ENCODE data around the gene DENND5B.

DENND5B gene

GRCh38 chr12:31600750-31601149 is 9.8 kb upstream of the DENND5B start (continued):
- no peak for TF ChIP-seq ZNF155 (tag by site-specific recombination; IDR thresholded peaks at IDR 0.05)
- TF ChIP-seq ZNF621 (tag by site-specific recombination; IDR thresholded peaks at IDR 0.05), result no peak
- TF ChIP-seq ZNF488 (tag by site-specific recombination; IDR thresholded peaks at IDR 0.05), result no peak
- TF ChIP-seq, protein P1, sequence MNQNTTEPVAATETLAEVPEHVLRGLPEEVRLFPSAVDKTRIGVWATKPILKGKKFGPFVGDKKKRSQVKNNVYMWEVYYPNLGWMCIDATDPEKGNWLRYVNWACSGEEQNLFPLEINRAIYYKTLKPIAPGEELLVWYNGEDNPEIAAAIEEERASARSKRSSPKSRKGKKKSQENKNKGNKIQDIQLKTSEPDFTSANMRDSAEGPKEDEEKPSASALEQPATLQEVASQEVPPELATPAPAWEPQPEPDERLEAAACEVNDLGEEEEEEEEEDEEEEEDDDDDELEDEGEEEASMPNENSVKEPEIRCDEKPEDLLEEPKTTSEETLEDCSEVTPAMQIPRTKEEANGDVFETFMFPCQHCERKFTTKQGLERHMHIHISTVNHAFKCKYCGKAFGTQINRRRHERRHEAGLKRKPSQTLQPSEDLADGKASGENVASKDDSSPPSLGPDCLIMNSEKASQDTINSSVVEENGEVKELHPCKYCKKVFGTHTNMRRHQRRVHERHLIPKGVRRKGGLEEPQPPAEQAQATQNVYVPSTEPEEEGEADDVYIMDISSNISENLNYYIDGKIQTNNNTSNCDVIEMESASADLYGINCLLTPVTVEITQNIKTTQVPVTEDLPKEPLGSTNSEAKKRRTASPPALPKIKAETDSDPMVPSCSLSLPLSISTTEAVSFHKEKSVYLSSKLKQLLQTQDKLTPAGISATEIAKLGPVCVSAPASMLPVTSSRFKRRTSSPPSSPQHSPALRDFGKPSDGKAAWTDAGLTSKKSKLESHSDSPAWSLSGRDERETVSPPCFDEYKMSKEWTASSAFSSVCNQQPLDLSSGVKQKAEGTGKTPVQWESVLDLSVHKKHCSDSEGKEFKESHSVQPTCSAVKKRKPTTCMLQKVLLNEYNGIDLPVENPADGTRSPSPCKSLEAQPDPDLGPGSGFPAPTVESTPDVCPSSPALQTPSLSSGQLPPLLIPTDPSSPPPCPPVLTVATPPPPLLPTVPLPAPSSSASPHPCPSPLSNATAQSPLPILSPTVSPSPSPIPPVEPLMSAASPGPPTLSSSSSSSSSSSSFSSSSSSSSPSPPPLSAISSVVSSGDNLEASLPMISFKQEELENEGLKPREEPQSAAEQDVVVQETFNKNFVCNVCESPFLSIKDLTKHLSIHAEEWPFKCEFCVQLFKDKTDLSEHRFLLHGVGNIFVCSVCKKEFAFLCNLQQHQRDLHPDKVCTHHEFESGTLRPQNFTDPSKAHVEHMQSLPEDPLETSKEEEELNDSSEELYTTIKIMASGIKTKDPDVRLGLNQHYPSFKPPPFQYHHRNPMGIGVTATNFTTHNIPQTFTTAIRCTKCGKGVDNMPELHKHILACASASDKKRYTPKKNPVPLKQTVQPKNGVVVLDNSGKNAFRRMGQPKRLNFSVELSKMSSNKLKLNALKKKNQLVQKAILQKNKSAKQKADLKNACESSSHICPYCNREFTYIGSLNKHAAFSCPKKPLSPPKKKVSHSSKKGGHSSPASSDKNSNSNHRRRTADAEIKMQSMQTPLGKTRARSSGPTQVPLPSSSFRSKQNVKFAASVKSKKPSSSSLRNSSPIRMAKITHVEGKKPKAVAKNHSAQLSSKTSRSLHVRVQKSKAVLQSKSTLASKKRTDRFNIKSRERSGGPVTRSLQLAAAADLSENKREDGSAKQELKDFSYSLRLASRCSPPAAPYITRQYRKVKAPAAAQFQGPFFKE (tag by site-specific recombination; IDR thresholded peaks at IDR 0.05; ENCODE audit: borderline replicate concordance), result no peak
- no peak for TF ChIP-seq ZNF837 (tag by site-specific recombination; IDR thresholded peaks at IDR 0.05)
- TF ChIP-seq, protein P2, sequence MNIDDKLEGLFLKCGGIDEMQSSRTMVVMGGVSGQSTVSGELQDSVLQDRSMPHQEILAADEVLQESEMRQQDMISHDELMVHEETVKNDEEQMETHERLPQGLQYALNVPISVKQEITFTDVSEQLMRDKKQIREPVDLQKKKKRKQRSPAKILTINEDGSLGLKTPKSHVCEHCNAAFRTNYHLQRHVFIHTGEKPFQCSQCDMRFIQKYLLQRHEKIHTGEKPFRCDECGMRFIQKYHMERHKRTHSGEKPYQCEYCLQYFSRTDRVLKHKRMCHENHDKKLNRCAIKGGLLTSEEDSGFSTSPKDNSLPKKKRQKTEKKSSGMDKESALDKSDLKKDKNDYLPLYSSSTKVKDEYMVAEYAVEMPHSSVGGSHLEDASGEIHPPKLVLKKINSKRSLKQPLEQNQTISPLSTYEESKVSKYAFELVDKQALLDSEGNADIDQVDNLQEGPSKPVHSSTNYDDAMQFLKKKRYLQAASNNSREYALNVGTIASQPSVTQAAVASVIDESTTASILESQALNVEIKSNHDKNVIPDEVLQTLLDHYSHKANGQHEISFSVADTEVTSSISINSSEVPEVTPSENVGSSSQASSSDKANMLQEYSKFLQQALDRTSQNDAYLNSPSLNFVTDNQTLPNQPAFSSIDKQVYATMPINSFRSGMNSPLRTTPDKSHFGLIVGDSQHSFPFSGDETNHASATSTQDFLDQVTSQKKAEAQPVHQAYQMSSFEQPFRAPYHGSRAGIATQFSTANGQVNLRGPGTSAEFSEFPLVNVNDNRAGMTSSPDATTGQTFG (tag by site-specific recombination; IDR thresholded peaks at IDR 0.05; ENCODE audit: borderline replicate concordance), result no peak
- TF ChIP-seq, protein P3, sequence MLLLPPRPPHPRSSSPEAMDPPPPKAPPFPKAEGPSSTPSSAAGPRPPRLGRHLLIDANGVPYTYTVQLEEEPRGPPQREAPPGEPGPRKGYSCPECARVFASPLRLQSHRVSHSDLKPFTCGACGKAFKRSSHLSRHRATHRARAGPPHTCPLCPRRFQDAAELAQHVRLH (tag by site-specific recombination; IDR thresholded peaks at IDR 0.05), result no peak
- no peak for TF ChIP-seq ZXDB (tag by site-specific recombination; IDR thresholded peaks at IDR 0.05)
- TF ChIP-seq ZNF692 (tag by site-specific recombination; IDR thresholded peaks at IDR 0.05), result no peak

DNA sequence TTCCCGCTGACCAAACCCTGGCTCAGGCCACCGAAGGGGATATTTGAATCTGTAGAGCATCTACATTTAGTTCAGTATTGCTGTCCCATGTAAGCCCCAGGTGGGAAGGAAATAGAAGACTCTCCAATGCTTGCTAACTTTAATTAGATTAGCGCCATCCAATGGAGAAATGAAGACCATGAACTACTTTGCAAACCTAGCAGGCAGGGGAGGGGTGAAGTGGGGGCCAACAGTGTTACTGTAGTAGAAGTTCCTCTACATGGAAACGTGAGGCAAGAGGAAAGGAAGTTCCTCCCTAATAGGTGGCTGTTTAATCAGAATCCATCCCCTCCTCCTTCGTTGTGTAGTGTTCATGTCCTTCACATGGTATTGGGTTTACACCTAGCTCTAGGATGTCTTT is 9.3 kb upstream of the DENND5B start:
- no peak for TF ChIP-seq ZNF629 (tag by site-specific recombination; IDR thresholded peaks at IDR 0.05)
- peak; percentile 28; the same call in 1 of the 2 replicates for TF ChIP-seq ZNF654 (tag by site-specific recombination; IDR thresholded peaks at IDR 0.05; ENCODE audit: low read depth)
- peak; percentile 50; the same call in 1 of the 2 replicates for TF ChIP-seq ZBTB11 (tag by site-specific recombination; conservative IDR thresholded peaks at IDR 0.05; ENCODE audit: low read depth)
- H3K36me3 ChIP-seq (ENCODE audit: control insufficient read depth in 2 of 2, insufficient read depth in 1 of 2, low read length in 2 of 2), result no peaks in the 10 kb centered on the region
- no peak overlapping the region for H3K27ac ChIP-seq (ENCODE audit: extremely low read depth, low read depth, low read length)
- no peak overlapping the region for H3K4me3 ChIP-seq (ENCODE audit: low read depth, low read length)
- no peaks in the 10 kb centered on the region for H3K4me1 ChIP-seq (ENCODE audit: control insufficient read depth, insufficient read depth, low read length)
- CTCF ChIA-PET, result interaction anchor here (1.5 kb wide), 1 partner anchor 197 kb away, joined by 6 read pairs; no protein-coding TSS in a partner anchor
- POLR2A ChIA-PET, result no interaction called here
- no peaks in the 10 kb centered on the region for H3K9me3 ChIP-seq (ENCODE audit: control insufficient read depth, insufficient read depth, low read depth, low read length)

Measured in HEK293 (cell line).